HepG2 (cell line): Measurements from ENCODE around the gene B9D2. TPM values are rescaled to one million over a fixed set of nuclear protein-coding genes. Genes with fewer than 3 reads are reported as not detected.
A peak's percentile ranks its signal among the peaks of the same experiment; 100 is the strongest.

Experiments
- BRCA1 ChIP-seq: sonication (generic); formaldehyde crosslinking; IDR thresholded peaks from 2 replicates; pipeline ENCODE4 v1.4.0; 2020; ENCODE audit warnings: missing genetic modification reagents
- CBX5 ChIP-seq: sonication (generic); formaldehyde crosslinking; IDR thresholded peaks from 2 replicates; pipeline ENCODE4 v1.4.0; 2020; ENCODE audit warnings: missing genetic modification reagents, borderline replicate concordance
- ETV5 ChIP-seq: IDR thresholded peaks from 2 replicates; pipeline ENCODE4 v1.6.1; 2018; ENCODE audit warnings: missing biosample characterization, missing genetic modification reagents, inconsistent platforms, borderline replicate concordance
- HOXA7 ChIP-seq: sonication (generic); formaldehyde crosslinking; IDR thresholded peaks from 2 replicates; pipeline ENCODE4 v1.8.1; 2022; ENCODE audit warnings: mild to moderate bottlenecking, missing genetic modification reagents, moderate library complexity
- KAT2B ChIP-seq: fragments of 150-350 bp; IDR thresholded peaks from 2 replicates; pipeline ENCODE4 v1.6.1; 2014; ENCODE audit warnings: low read depth, low read length, borderline replicate concordance
- NFIC ChIP-seq: IDR thresholded peaks from 2 replicates; pipeline ENCODE4 v1.6.1; 2012; ENCODE audit warnings: mild to moderate bottlenecking, low read length, inconsistent platforms
- RERE ChIP-seq: IDR thresholded peaks from 2 replicates; pipeline ENCODE4 v1.6.1; 2016; ENCODE audit warnings: low read depth, missing genetic modification reagents, missing compliant biosample characterization
- TRAFD1 ChIP-seq: sonication (generic); formaldehyde crosslinking; IDR thresholded peaks from 2 replicates; pipeline ENCODE4 v1.5.1; 2020; ENCODE audit warnings: missing genetic modification reagents, mild to moderate bottlenecking, borderline replicate concordance
- ZFP1 ChIP-seq: IDR thresholded peaks from 2 replicates; pipeline ENCODE4 v1.6.1; 2016
- ZNF362 ChIP-seq: sonication (generic); formaldehyde crosslinking; IDR thresholded peaks from 2 replicates; pipeline ENCODE4 v1.4.0; 2020; ENCODE audit warnings: missing genetic modification reagents, mild to moderate bottlenecking, borderline replicate concordance
- ZNF383 ChIP-seq: sonication (generic); formaldehyde crosslinking; IDR thresholded peaks from 2 replicates; pipeline ENCODE4 v1.4.0; 2020; ENCODE audit warnings: missing genetic modification reagents, mild to moderate bottlenecking, borderline replicate concordance
- ZNF788 ChIP-seq: sonication (generic); formaldehyde crosslinking; IDR thresholded peaks from 2 replicates; pipeline ENCODE4 v1.5.0; 2020; ENCODE audit warnings: mild to moderate bottlenecking, missing genetic modification reagents, borderline replicate concordance
- polyA plus RNA-seq, 8 experiments: library from polyadenylated mRNA; depleted of rRNA in 3 of 8; stranded (reverse) in 7 of 8; unstranded in 1 of 8; fragments of >200 nt; fragmentation: Illumina TruSeq in 4 of 8; extraction: Trizol in 4 of 8; gene quantifications; 2 replicates each; pipeline versions ENCODE4 v1.2.1 to v1.2.3, GENCODE V29; 2011 to 2016; ENCODE audit warnings: low read depth in 4 of 8, missing spikeins in 1 of 8, mixed read lengths in 1 of 8; ENCODE audit not compliant: insufficient read depth in 1 of 8
- total RNA-seq, 5 experiments: library from RNA; depleted of rRNA; stranded (reverse); fragments of >200 nt; fragmentation: Illumina TruSeq; extraction: Trizol; gene quantifications; 2 replicates each; pipeline ENCODE4 v1.2.3, GENCODE V29; 2016; ENCODE audit warnings: low read depth in 1 of 5
- TF ChIP-seq, protein P1 (sequence below): sonication (generic); formaldehyde crosslinking; conservative IDR thresholded peaks from 2 replicates; pipeline ENCODE4 v1.4.0; 2020; ENCODE audit warnings: missing genetic modification reagents
- TF ChIP-seq, protein P2 (sequence below), 2 experiments: IDR thresholded peaks; 2 replicates each; pipeline ENCODE4 v1.6.1; 2011 to 2012; ENCODE audit warnings: low read length in 2 of 2, borderline replicate concordance in 1 of 2, low read depth in 1 of 2, mild to moderate bottlenecking in 1 of 2, moderate library complexity in 1 of 2

B9D2 gene
- total and polyA plus RNA-seq, 2 of the 13 experiments (the other 11 are each of a cell fraction or from before 2014, with no cell fraction given), result 3.1 to 4.4 TPM

GRCh38 chr19:41310033-41310831, 53.7 kb downstream of the B9D2 start, which contains the start of gene CCDC97 (continued):
- TF ChIP-seq RERE (CRISPR knock-in tag), result peak; percentile 23; the same call in 1 of the 2 replicates
- TF ChIP-seq, protein P1, sequence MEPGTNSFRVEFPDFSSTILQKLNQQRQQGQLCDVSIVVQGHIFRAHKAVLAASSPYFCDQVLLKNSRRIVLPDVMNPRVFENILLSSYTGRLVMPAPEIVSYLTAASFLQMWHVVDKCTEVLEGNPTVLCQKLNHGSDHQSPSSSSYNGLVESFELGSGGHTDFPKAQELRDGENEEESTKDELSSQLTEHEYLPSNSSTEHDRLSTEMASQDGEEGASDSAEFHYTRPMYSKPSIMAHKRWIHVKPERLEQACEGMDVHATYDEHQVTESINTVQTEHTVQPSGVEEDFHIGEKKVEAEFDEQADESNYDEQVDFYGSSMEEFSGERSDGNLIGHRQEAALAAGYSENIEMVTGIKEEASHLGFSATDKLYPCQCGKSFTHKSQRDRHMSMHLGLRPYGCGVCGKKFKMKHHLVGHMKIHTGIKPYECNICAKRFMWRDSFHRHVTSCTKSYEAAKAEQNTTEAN (CRISPR knock-in tag), result 0 out of 2 replicates have a peak, but pooled peaks have one; percentile 31
- TF ChIP-seq ZNF362 (CRISPR knock-in tag), result peak; percentile 43; the same call in 1 of the 2 replicates
- peak; percentile 89; the same call in 1 of the 2 replicates for TF ChIP-seq ZNF788
- TF ChIP-seq BRCA1 (CRISPR knock-in tag), result peak; percentile 92; the same call in 1 of the 2 replicates
- no peak for TF ChIP-seq HOXA7 (CRISPR knock-in tag)
- TF ChIP-seq, protein P2, sequence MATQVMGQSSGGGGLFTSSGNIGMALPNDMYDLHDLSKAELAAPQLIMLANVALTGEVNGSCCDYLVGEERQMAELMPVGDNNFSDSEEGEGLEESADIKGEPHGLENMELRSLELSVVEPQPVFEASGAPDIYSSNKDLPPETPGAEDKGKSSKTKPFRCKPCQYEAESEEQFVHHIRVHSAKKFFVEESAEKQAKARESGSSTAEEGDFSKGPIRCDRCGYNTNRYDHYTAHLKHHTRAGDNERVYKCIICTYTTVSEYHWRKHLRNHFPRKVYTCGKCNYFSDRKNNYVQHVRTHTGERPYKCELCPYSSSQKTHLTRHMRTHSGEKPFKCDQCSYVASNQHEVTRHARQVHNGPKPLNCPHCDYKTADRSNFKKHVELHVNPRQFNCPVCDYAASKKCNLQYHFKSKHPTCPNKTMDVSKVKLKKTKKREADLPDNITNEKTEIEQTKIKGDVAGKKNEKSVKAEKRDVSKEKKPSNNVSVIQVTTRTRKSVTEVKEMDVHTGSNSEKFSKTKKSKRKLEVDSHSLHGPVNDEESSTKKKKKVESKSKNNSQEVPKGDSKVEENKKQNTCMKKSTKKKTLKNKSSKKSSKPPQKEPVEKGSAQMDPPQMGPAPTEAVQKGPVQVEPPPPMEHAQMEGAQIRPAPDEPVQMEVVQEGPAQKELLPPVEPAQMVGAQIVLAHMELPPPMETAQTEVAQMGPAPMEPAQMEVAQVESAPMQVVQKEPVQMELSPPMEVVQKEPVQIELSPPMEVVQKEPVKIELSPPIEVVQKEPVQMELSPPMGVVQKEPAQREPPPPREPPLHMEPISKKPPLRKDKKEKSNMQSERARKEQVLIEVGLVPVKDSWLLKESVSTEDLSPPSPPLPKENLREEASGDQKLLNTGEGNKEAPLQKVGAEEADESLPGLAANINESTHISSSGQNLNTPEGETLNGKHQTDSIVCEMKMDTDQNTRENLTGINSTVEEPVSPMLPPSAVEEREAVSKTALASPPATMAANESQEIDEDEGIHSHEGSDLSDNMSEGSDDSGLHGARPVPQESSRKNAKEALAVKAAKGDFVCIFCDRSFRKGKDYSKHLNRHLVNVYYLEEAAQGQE (IDR thresholded peaks at IDR 0.05; ENCODE audit: borderline replicate concordance in 1 of 2, low read depth in 1 of 2, low read length in 2 of 2), result peak in 1 of 2 experiments; percentile 34; a peak in 1 of 4 replicates
- no peak for TF ChIP-seq TRAFD1
- no peak for TF ChIP-seq KAT2B
- TF ChIP-seq NFIC, result no peak
- no peak for TF ChIP-seq ZFP1 (CRISPR knock-in tag)
- no peak for TF ChIP-seq ZNF383
- TF ChIP-seq ETV5 (CRISPR knock-in tag), result peak; percentile 71
- TF ChIP-seq CBX5 (CRISPR knock-in tag), result peak; percentile 77; the same call in 1 of the 2 replicates
